Duodenal mucosa (tissue), 2 donors: ENCODE data around the gene UCHL1.

Experiments
- H3K27ac ChIP-seq: one replicate; pipeline ENCODE4 v1.7.0; 2013; ENCODE audit warnings: low read depth, low read length
- H3K27me3 ChIP-seq, 2 donors: one replicate each; pipeline ENCODE4 v1.7.0; 2013; ENCODE audit warnings: low read length in 2 of 2, control low read depth in 1 of 2; ENCODE audit not compliant: insufficient read depth in 2 of 2, control insufficient read depth in 1 of 2
- H3K36me3 ChIP-seq, 2 donors: one replicate each; pipeline ENCODE4 v1.7.0; 2013; ENCODE audit warnings: low read length in 2 of 2, control low read depth in 1 of 2; ENCODE audit not compliant: insufficient read depth in 2 of 2, control insufficient read depth in 1 of 2
- H3K4me1 ChIP-seq, 2 donors: one replicate each; pipeline ENCODE4 v1.7.0; 2013; ENCODE audit warnings: low read length in 2 of 2, control low read depth in 1 of 2; ENCODE audit not compliant: insufficient read depth in 2 of 2, control insufficient read depth in 1 of 2
- H3K4me3 ChIP-seq, 2 donors: one replicate each; pipeline ENCODE4 v1.7.0; 2013; ENCODE audit warnings: low read length in 2 of 2, low read depth in 1 of 2
- H3K9ac ChIP-seq, 2 donors: one replicate each; pipeline ENCODE4 v1.7.0; 2013; ENCODE audit warnings: low read length in 2 of 2, low read depth in 1 of 2
- H3K9me3 ChIP-seq, 2 donors: one replicate each; pipeline ENCODE4 v1.7.0; 2013; ENCODE audit warnings: low read length in 2 of 2, control low read depth in 1 of 2; ENCODE audit not compliant: control insufficient read depth in 1 of 2

The UCHL1 gene

GRCh38 chr4:41256740-41257256 lies at the start of gene UCHL1:
UCHL1 (plus strand) TSS chr4:41256928; CDS start chr4:41256977, 49 bp downstream.
- H3K9ac ChIP-seq, result no peak within 1 kb of the TSS
- H3K27me3 ChIP-seq, result peaks cover 37 to 45% of the 10 kb centered on the region in 2 donors
- peak within 1 kb of the TSS; percentile 42 to 60 for H3K4me3 ChIP-seq
- no peak within 1 kb of the TSS for H3K27ac ChIP-seq
- no peaks in the 10 kb centered on the region for H3K9me3 ChIP-seq
- no peaks in the 10 kb centered on the region for H3K36me3 ChIP-seq
- peaks cover 8% of the 10 kb centered on the region in 2 donors for H3K4me1 ChIP-seq

GRCh38 chr4:41207291-41207831 lies 49.4 kb upstream of the UCHL1 start:
- Histone ChIP-seq H3K4me3 (no peak overlapping the region), H3K9me3 (no peaks in the 10 kb centered on the region), H3K27ac (no peak overlapping the region), H3K36me3 (no peaks in the 10 kb centered on the region), H3K9ac (no peak overlapping the region), H3K4me1 (peaks cover 25 to 39% of the 10 kb centered on the region in 2 donors), H3K27me3 (no peaks in the 10 kb centered on the region)

- Histone ChIP-seq H3K9ac (peak overlapping the region in 1 of 2 donors; percentile 20), H3K27ac (no peak overlapping the region)
Observed at GRCh38 chr4:41209187-41209586, 47.5 kb upstream of the UCHL1 start.

GRCh38 chr4:41209901-41210300 lies 46.8 kb upstream of the UCHL1 start:
- H3K4me3 ChIP-seq, result peak overlapping the region; percentile 45 to 61
- peaks cover 0 to 4% of the 10 kb centered on the region in 2 donors for H3K27me3 ChIP-seq
- H3K27ac ChIP-seq, result no peak overlapping the region
- no peaks in the 10 kb centered on the region for H3K36me3 ChIP-seq
- peaks cover 19 to 22% of the 10 kb centered on the region in 2 donors for H3K4me1 ChIP-seq
- H3K9ac ChIP-seq, result peak overlapping the region in 1 of 2 donors; percentile 13
- no peaks in the 10 kb centered on the region for H3K9me3 ChIP-seq

More at GRCh38 chr4:41209187-41209586, 47.5 kb upstream of the UCHL1 start:
- Histone ChIP-seq H3K9me3 (no peaks in the 10 kb centered on the region), H3K27me3 (peaks cover 0 to 4% of the 10 kb centered on the region in 2 donors), H3K4me1 (peaks cover 25 to 26% of the 10 kb centered on the region in 2 donors), H3K36me3 (no peaks in the 10 kb centered on the region), H3K4me3 (peak overlapping the region; percentile 45 to 61)

- Histone ChIP-seq H3K27ac (no peak overlapping the region), H3K4me3 (peak overlapping the region; percentile 82), H3K4me1 (peaks cover 19 to 32% of the 10 kb centered on the region in 2 donors)
Observed at GRCh38 chr4:41211951-41212615, 44.6 kb upstream of the UCHL1 start.

GRCh38 chr4:41212616-41213203 lies 44.0 kb upstream of the UCHL1 start:
- H3K27ac ChIP-seq, result no peak overlapping the region
- peak overlapping the region; percentile 82 for H3K4me3 ChIP-seq
- H3K4me1 ChIP-seq, result peaks cover 19 to 33% of the 10 kb centered on the region in 2 donors
- H3K9me3 ChIP-seq, result no peaks in the 10 kb centered on the region
- peaks cover 0 to 4% of the 10 kb centered on the region in 2 donors for H3K27me3 ChIP-seq
- H3K9ac ChIP-seq, result peak overlapping the region; percentile 72 to 76
- no peaks in the 10 kb centered on the region for H3K36me3 ChIP-seq

More at GRCh38 chr4:41211951-41212615, 44.6 kb upstream of the UCHL1 start:
- H3K27me3 ChIP-seq, result peaks cover 0 to 4% of the 10 kb centered on the region in 2 donors
- H3K9me3 ChIP-seq, result no peaks in the 10 kb centered on the region
- peak overlapping the region in 1 of 2 donors; percentile 72 for H3K9ac ChIP-seq
- no peaks in the 10 kb centered on the region for H3K36me3 ChIP-seq

- H3K4me3 ChIP-seq, result peak overlapping the region; percentile 82
- no peaks in the 10 kb centered on the region for H3K9me3 ChIP-seq
- no peak overlapping the region for H3K27ac ChIP-seq
- H3K36me3 ChIP-seq, result no peaks in the 10 kb centered on the region
- peaks cover 19 to 33% of the 10 kb centered on the region in 2 donors for H3K4me1 ChIP-seq
- peaks cover 0 to 4% of the 10 kb centered on the region in 2 donors for H3K27me3 ChIP-seq
- peak overlapping the region; percentile 72 to 76 for H3K9ac ChIP-seq
Observed at GRCh38 chr4:41213625-41214135, 43.0 kb upstream of the UCHL1 start.

- Histone ChIP-seq H3K27me3 (peaks cover 0 to 4% of the 10 kb centered on the region in 2 donors), H3K36me3 (no peaks in the 10 kb centered on the region), H3K4me1 (peaks cover 19 to 33% of the 10 kb centered on the region in 2 donors), H3K4me3 (peak within 1 kb of the TSS; percentile 82 to 89), H3K27ac (no peak within 1 kb of the TSS), H3K9me3 (no peaks in the 10 kb centered on the region), H3K9ac (peak within 1 kb of the TSS; percentile 72 to 76)
Observed at GRCh38 chr4:41214136-41214824, 42.4 kb upstream of the UCHL1 start, which contains the start of gene APBB2. APBB2 (minus strand) TSS chr4:41214542; CDS start chr4:41033254, 181,288 bp downstream.

- Histone ChIP-seq H3K27ac (no peak overlapping the region), H3K4me3 (peak overlapping the region; percentile 62 to 64), H3K9ac (peak overlapping the region in 1 of 2 donors; percentile 63), H3K27me3 (peaks cover 0 to 4% of the 10 kb centered on the region in 2 donors), H3K4me1 (peaks cover 19 to 33% of the 10 kb centered on the region in 2 donors), H3K9me3 (no peaks in the 10 kb centered on the region), H3K36me3 (no peaks in the 10 kb centered on the region)
Observed at GRCh38 chr4:41214825-41215146, 41.9 kb upstream of the UCHL1 start.
